Measurements from ENCODE around the gene GTF2A1.

DNA sequence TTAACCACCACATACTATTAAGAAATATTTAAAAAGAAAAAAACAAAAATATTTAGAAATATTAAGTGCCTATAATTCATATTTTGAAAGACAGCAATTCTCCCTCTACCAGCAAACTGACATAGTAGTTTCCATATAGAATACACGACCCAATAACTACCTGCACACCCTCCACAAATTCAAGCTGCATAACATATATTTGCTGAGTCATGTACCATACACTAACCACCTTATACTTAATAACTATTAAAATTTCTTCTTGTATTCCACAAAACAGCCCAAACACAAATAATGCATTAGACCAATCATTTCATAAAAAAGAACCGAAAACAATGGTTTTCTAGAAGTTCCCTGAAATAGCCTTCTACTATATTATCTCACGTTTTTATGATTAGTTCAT, 21.7 kb downstream of the GTF2A1 start:
- no peak for TF ChIP-seq FOXK2 (IDR thresholded peaks at IDR 0.05)
- TF ChIP-seq ELF4 (IDR thresholded peaks at IDR 0.05): no peak
- TF ChIP-seq, protein P1, sequence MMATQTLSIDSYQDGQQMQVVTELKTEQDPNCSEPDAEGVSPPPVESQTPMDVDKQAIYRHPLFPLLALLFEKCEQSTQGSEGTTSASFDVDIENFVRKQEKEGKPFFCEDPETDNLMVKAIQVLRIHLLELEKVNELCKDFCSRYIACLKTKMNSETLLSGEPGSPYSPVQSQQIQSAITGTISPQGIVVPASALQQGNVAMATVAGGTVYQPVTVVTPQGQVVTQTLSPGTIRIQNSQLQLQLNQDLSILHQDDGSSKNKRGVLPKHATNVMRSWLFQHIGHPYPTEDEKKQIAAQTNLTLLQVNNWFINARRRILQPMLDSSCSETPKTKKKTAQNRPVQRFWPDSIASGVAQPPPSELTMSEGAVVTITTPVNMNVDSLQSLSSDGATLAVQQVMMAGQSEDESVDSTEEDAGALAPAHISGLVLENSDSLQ (IDR thresholded peaks at IDR 0.05): no peak
- TF ChIP-seq FOXA1 (IDR thresholded peaks at IDR 0.05): no peak
- TF ChIP-seq TARDBP (IDR thresholded peaks at IDR 0.05): no peak
- no peak for TF ChIP-seq SUZ12 (IDR thresholded peaks at IDR 0.05)
- no peak for TF ChIP-seq LEF1 (IDR thresholded peaks at IDR 0.05; ENCODE audit: borderline replicate concordance)
- no peak for TF ChIP-seq ZNF384 (IDR thresholded peaks at IDR 0.05)
- no peak for TF ChIP-seq FOXM1 (IDR thresholded peaks at IDR 0.05; ENCODE audit: borderline replicate concordance)
- no peak for TF ChIP-seq SP1 (IDR thresholded peaks at IDR 0.05)
- TF ChIP-seq BHLHE40 (IDR thresholded peaks at IDR 0.05; ENCODE audit: borderline replicate concordance): no peak
- TF ChIP-seq L3MBTL2 (conservative IDR thresholded peaks at IDR 0.05): no peak
- TF ChIP-seq HDGF (IDR thresholded peaks at IDR 0.05; ENCODE audit: borderline replicate concordance): no peak
- no peak for TF ChIP-seq CTBP1 (IDR thresholded peaks at IDR 0.05; ENCODE audit: borderline replicate concordance)

Data from HEK293T (cell line).